Measurements from ENCODE around the gene TMEM127. TPM values are rescaled to one million over a fixed set of nuclear protein-coding genes. Genes with fewer than 3 reads are reported as not detected.
"Not testable (repeated sequence)": the region's sequence is repeated elsewhere in the genome, so short reads cannot be mapped to it uniquely, and the experiment has no call there.

TMEM127 gene
- total RNA-seq, 3 donors from 2014 or later: 31.1 to 44.5 (median 35.2) TPM

- Histone ChIP-seq H3K36me3 (no peaks in the 10 kb centered on the region), H3K27me3 (no peaks in the 10 kb centered on the region), H3K9me3 (no peaks in the 10 kb centered on the region), H3K27ac (no peak overlapping the region), H3K4me1 (no peaks in the 10 kb centered on the region), H3K4me3 (no peak overlapping the region)
- intact Hi-C loops (cut with DNase I; ENCODE audit: low total_unique reads): no loop called here
- TF ChIP-seq POLR2A (IDR thresholded peaks at IDR 0.05): no peak
- no peak for TF ChIP-seq CTCF (IDR thresholded peaks at IDR 0.05)
- no peak for TF ChIP-seq POLR2AphosphoS5 (IDR thresholded peaks at IDR 0.05)
- DNase-seq (ENCODE audit: low spot score in 2 of 2): no peak
These were observed 28.9 kb downstream of the TMEM127 start for GRCh38 chr2:96236882-96237281.

GRCh38 chr2:96233880-96234316 is 31.9 kb downstream of the TMEM127 start:
- no peaks in the 10 kb centered on the region for H3K4me1 ChIP-seq
- no peak for TF ChIP-seq CTCF (IDR thresholded peaks at IDR 0.05)
- no peak for TF ChIP-seq POLR2AphosphoS5 (IDR thresholded peaks at IDR 0.05)
- TF ChIP-seq POLR2A (IDR thresholded peaks at IDR 0.05): no peak
- H3K27ac ChIP-seq: no peak overlapping the region
- no peaks in the 10 kb centered on the region for H3K9me3 ChIP-seq
- no peak for DNase-seq (ENCODE audit: low spot score in 2 of 2)
- no peaks in the 10 kb centered on the region for H3K36me3 ChIP-seq
- H3K27me3 ChIP-seq: no peaks in the 10 kb centered on the region
- no peak overlapping the region for H3K4me3 ChIP-seq
- intact Hi-C loops (cut with DNase I; ENCODE audit: low total_unique reads): no loop called here

GRCh38 chr2:96233436-96233835 is 32.4 kb downstream of the TMEM127 start:
- DNase-seq (ENCODE audit: low spot score in 2 of 2): no peak
- intact Hi-C loops (cut with DNase I; ENCODE audit: low total_unique reads): no loop called here
- Histone ChIP-seq H3K36me3 (no peaks in the 10 kb centered on the region), H3K27me3 (no peaks in the 10 kb centered on the region), H3K4me3 (no peak overlapping the region), H3K4me1 (no peaks in the 10 kb centered on the region), H3K27ac (no peak overlapping the region), H3K9me3 (no peaks in the 10 kb centered on the region)
- TF ChIP-seq POLR2AphosphoS5 (IDR thresholded peaks at IDR 0.05) (no peak), POLR2A (IDR thresholded peaks at IDR 0.05) (no peak), CTCF (IDR thresholded peaks at IDR 0.05) (no peak)

- no peak for TF ChIP-seq POLR2AphosphoS5 (IDR thresholded peaks at IDR 0.05)
- TF ChIP-seq CTCF (IDR thresholded peaks at IDR 0.05): no peak
- no peak for TF ChIP-seq POLR2A (IDR thresholded peaks at IDR 0.05)
- H3K27ac ChIP-seq: no peak overlapping the region
- DNase-seq (ENCODE audit: low spot score in 2 of 2): no peak
- no peaks in the 10 kb centered on the region for H3K4me1 ChIP-seq
- no peaks in the 10 kb centered on the region for H3K27me3 ChIP-seq
- H3K9me3 ChIP-seq: no peaks in the 10 kb centered on the region
- intact Hi-C loops (cut with DNase I; ENCODE audit: low total_unique reads): no loop called here
- H3K4me3 ChIP-seq: no peak overlapping the region
- H3K36me3 ChIP-seq: no peaks in the 10 kb centered on the region
These were observed 34.5 kb downstream of the TMEM127 start for GRCh38 chr2:96231316-96231715.

- Histone ChIP-seq H3K36me3 (no peaks in the 10 kb centered on the region), H3K27me3 (no peaks in the 10 kb centered on the region), H3K4me3 (no peak overlapping the region), H3K9me3 (no peaks in the 10 kb centered on the region), H3K4me1 (no peaks in the 10 kb centered on the region), H3K27ac (peak overlapping the region in 1 of 2 donors; percentile 30)
- intact Hi-C loops (cut with DNase I; ENCODE audit: low total_unique reads): no loop called here
- TF ChIP-seq POLR2A (IDR thresholded peaks at IDR 0.05): no peak
- no peak for TF ChIP-seq CTCF (IDR thresholded peaks at IDR 0.05)
- no peak for TF ChIP-seq POLR2AphosphoS5 (IDR thresholded peaks at IDR 0.05)
- DNase-seq (ENCODE audit: low spot score in 2 of 2): no peak
These were observed 40.7 kb downstream of the TMEM127 start for GRCh38 chr2:96225016-96225533.

GRCh38 chr2:96221106-96221505 is 44.7 kb downstream of the TMEM127 start:
- H3K27me3 ChIP-seq; H3K4me1 ChIP-seq; H3K27ac ChIP-seq; H3K4me3 ChIP-seq; H3K9me3 ChIP-seq; DNase-seq (ENCODE audit: low spot score in 2 of 2); intact Hi-C loops (cut with DNase I; ENCODE audit: low total_unique reads); H3K36me3 ChIP-seq: not testable (repeated sequence)

GRCh38 chr2:96219959-96220358 is 45.8 kb downstream of the TMEM127 start:
- DNase-seq (ENCODE audit: low spot score in 2 of 2); H3K27ac ChIP-seq; H3K4me3 ChIP-seq; H3K9me3 ChIP-seq; H3K4me1 ChIP-seq; H3K36me3 ChIP-seq; H3K27me3 ChIP-seq; intact Hi-C loops (cut with DNase I; ENCODE audit: low total_unique reads): not testable (repeated sequence)
